HG03432 (cell line): ENCODE measurements around the gene EIF1AD.
"Not testable (repeated sequence)": the region's sequence is repeated elsewhere in the genome, so short reads cannot be mapped to it uniquely, and the experiment has no call there.

Experiments
- ATAC-seq: cut with Tn5 transposase; IDR thresholded peaks from one replicate; pipeline ENCODE4 v1.9.1; 2021; ENCODE audit warnings: mild to moderate bottlenecking, moderate library complexity; ENCODE audit not compliant: unreplicated experiment

Gene EIF1AD

DNA sequence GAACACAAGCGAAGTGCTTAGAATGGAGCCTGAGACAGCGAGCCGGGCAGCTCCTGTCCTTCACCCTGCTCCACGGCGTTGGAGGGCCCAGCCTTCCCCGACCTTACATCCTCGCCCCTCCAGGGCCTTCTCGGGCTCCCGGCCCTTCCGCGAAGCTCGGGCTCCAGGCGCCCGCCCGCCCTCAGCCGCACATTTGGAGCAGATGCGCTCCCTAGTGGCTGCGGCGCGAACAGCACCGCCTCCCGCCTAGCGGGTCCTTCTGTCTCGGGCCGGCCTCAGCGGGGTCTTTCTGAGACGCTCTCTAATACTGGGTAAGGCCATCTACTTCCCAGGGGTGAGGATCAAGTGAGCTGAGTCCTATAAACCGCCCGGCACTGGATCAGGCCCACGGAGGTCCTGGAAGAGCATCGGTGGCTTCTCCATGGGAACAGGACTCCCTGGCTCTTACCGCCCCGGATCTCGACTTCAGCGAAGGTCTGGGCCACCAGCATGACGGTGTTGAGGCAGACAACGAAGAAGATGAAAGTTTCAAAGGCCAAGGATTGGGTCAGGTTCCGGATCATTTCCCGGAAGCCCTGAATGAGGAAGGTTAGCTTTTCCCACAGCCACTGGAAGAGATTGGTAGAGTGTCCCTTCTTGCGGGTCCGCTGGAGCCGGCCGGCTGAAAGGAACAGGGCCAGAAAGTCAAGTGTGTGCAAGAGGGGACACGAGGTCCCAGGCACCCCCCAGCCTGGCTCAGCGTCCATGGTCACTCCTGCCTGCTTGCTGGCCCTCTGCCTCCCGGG lies 20.6 kb upstream of the EIF1AD start:
- ATAC-seq, result no peak

DNA sequence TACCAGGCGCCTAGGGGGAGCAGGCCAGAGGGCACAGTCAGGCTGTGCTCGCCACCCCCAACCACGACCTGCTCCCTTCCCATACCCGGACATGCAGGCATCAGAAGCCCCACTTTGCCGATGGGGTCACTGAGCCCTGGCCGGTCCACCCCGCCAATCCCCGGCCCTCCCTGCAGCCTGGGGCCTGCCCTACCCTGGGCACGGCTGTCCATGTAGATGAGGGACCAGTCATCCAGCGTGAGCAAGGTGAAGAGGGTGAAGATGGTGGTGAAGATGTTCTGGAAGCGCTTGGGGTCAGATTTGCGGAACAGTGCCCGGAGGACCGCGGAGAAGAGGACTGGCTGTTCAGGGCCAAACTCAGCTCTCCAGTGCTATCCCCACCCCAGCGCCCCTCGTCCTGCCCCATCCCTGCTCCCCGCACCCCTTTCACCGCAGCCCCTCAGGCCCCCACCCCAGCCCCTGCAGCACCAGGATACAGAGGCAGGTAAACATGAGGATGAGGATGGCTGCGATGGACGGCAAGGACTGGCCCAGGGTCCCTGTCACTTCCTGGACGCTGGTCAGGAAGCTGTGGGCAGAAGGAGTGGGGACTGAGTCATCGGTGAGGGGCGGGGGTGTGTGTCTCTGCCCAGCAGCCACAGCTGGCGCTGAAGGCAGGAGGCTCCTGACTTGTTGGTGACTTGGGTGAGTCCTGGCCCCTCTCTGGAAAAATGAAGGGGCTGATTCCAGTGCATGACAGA lies 18.8 kb upstream of the EIF1AD start:
- ATAC-seq, result no peak

DNA sequence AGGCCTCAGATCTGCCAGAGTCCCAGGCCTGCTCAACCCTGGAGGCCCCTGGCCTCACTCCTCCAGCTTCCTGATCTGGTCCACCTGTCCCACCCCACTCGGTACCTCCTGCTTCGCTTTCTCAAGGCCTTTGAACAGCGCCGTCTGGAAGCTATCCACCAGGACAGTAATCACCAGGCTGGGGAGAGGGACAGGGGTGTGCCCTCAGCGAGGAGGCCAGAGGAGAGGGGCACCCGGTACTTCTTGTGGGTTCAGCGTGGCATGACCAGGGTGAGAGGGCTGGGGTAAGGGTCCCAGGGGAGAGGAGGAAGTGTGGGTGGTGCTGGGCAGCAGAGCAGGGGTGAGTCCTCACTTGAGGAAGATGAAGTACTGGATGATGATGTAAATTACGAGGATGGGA lies 18.3 kb upstream of the EIF1AD start:
- ATAC-seq, result no peak

DNA sequence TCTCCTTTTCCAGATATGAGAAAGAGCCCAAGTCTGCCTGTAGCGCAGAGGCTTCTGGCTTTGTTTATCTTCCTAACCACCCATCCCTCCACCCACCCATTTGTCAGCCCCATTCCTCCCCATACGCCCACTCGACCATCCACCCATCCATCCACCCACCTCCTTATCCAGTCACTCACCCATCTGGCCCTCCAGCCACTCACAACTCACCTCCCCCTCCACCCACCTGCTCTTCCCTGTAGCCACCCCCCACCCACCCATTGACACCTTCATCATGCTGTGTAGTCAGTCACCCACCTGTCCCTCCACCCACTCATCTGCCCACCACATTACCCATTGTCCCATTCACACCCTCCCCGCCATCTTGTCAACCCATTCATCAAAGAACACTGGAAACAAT lies 15.4 kb upstream of the EIF1AD start:
- ATAC-seq, result no peak

- ATAC-seq, result no peak
Measured at GRCh38 chr11:66016793-66017177, 14.8 kb upstream of the EIF1AD start.

- no peak for ATAC-seq
Measured at GRCh38 chr11:66015936-66016792, 14.2 kb upstream of the EIF1AD start.

DNA sequence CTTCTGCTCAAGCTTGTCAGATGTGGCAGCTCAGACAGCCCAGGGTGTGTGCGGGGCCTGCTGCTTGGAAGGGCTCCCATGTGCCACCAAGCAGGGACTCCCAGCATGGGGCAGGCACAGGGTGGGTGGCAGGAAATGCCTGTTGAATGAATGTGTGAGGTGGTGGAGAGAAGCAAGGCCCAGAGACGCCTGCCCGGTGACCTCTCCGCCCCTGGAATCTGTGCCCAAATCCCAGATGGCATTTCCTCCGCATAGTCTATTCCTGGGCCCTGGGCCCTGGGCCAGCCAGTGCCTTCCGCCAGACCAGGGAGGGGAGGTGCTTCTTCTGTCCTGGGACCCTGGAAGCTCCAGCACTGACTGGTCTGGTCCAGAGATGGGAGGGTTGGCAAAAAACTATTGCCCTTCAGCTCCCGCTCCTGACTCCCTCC lies 13.5 kb upstream of the EIF1AD start:
- ATAC-seq, result no peak

DNA sequence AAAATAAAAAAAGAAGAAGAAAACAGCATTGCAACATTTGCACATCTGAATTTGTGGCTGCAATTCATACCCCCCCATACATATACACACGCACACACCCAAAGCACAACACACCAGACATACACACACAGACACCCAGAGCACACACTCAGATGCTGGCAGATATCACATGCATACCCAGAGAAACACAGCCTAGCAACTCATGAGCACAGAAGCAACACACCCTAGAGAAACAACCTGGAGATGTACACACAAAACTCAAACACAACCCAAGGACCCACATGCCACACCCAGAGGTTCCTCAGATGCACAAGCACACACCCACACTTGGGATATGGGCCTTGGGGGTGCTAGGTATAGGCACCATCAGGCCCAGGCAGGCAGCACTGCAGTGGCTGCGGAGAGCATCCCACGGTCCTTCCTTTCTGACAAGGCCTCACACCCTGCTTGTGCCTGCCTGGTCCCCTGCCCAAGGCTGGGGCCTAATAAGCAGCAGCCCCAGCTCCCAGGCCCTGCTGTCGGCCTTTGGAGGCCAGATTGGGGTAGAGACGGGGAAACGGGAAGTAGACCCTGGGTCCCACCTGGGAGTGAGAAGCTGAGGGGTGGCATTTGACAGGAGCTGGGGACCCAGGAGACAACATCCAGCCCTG lies 13.0 kb upstream of the EIF1AD start:
- no peak for ATAC-seq

GRCh38 chr11:66013762-66014100 lies 11.8 kb upstream of the EIF1AD start:
- no peak for ATAC-seq

GRCh38 chr11:66012946-66013761 lies 11.2 kb upstream of the EIF1AD start:
- no peak for ATAC-seq

- ATAC-seq, result no peak
Measured at GRCh38 chr11:66012371-66012945, 10.5 kb upstream of the EIF1AD start.

DNA sequence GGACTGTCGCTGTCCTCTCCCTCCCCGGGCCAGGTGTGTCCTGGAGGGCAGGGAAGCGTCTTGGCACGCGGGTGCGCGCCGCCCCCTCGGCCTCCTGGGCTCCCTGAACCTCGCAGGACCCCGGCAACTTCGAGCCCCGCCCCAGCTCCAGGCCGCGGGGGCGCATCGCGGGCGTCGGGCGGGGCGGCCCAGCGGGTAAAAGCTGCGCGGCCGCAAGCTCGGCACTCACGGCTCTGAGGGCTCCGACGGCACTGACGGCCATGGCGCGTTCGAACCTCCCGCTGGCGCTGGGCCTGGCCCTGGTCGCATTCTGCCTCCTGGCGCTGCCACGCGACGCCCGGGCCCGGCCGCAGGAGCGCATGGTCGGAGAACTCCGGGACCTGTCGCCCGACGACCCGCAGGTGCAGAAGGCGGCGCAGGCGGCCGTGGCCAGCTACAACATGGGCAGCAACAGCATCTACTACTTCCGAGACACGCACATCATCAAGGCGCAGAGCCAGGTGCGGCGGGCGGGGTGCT lies 9.9 kb upstream of the EIF1AD start, which contains the start of gene CST6:
CST6 (plus strand) TSS at position 224 of the 519 bp plus-strand sequence; CDS start at position 261, 37 bp downstream.
- no peak for ATAC-seq

DNA sequence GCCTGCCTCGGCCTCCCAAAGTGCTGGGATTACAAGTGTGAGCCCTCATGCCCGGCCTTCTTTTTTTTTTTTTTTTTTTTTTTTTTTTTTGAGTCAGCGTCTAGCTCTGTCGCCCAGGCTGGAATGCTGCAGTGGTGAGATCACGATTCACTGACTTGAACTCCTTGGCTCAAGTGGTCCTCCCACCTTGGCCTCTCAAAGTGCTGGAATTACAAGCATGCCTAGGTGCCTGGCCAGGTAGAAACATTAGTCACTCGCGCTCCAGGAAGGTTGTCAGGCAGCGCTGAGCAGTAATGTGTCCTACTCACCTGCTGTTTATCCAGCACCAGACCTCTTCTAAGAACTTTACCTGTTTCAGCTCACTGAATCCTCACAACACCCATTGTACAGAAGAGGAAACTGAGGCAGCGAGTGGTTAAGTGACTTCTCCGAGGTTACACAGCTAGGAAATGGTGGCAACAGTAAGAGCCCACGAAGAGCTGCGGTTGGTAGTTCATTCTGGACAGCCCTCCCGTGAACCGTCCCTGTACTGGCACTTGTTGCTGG lies 9.4 kb upstream of the EIF1AD start:
- no peak for ATAC-seq

- ATAC-seq, result not testable (repeated sequence)
Measured at GRCh38 chr11:66010036-66010435, 8.1 kb upstream of the EIF1AD start.

- no peak for ATAC-seq
Measured at GRCh38 chr11:66008468-66009101, 6.6 kb upstream of the EIF1AD start.

GRCh38 chr11:66008095-66008467 lies 6.1 kb upstream of the EIF1AD start:
- ATAC-seq, result no peak

GRCh38 chr11:66007201-66007634 lies 5.3 kb upstream of the EIF1AD start:
- ATAC-seq, result no peak

DNA sequence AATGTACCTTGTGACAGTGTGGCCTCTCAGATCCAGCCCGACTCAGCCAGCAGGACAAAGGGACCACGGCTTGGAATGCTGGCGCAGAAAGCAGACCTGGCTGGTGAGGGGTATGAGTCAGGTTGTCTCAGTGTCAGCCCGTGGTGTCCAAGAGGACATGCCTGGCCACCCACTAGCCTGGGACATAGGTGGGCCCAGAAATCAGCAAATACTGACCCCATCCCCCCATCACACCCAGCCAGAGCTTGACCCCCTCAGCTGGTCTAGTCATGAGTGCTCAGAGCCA lies 4.9 kb upstream of the EIF1AD start:
- no peak for ATAC-seq
